ENCODE data around the gene GDF7.

DNA sequence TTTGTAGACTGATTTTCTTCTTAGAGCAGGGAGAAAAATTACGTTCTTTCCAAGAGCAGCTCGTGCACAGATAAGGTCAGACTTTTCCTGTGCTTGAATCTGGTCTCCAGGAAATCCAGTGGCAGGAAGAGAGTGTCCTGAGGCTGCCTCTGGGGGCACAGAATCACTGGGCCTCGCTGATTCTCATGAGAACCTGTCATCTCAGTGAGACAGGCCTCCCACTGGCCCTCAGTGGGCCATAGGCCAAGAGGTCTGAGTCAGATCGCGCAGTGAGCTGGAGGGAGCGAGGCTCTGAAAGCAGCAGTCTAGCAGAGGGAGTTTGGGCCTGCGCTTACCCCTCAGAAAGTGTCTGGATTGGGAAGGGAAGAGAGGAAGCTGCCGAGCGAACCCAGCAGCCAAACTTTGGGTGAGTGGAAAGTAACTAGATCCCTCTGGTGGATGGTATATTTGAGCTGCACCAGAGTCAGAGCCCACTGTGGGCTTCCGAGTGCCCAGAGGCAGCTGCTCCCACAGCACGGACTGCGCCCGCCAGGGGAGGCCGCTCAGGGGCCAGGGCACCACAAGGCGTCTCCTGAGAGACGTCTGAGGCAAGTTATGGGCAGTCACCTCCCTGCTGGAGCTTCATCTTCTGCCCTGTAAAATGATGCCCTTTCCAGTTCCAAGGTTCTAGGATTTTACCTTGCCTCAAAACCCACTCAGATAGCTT is 8.2 kb downstream of the GDF7 start:
- TF ChIP-seq CEBPB (IDR thresholded peaks at IDR 0.05; ENCODE audit: low read depth): no peak
- no peak for TF ChIP-seq EGR1 (IDR thresholded peaks at IDR 0.05; ENCODE audit: low read depth)
- TF ChIP-seq, protein P1, sequence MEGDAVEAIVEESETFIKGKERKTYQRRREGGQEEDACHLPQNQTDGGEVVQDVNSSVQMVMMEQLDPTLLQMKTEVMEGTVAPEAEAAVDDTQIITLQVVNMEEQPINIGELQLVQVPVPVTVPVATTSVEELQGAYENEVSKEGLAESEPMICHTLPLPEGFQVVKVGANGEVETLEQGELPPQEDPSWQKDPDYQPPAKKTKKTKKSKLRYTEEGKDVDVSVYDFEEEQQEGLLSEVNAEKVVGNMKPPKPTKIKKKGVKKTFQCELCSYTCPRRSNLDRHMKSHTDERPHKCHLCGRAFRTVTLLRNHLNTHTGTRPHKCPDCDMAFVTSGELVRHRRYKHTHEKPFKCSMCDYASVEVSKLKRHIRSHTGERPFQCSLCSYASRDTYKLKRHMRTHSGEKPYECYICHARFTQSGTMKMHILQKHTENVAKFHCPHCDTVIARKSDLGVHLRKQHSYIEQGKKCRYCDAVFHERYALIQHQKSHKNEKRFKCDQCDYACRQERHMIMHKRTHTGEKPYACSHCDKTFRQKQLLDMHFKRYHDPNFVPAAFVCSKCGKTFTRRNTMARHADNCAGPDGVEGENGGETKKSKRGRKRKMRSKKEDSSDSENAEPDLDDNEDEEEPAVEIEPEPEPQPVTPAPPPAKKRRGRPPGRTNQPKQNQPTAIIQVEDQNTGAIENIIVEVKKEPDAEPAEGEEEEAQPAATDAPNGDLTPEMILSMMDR (IDR thresholded peaks at IDR 0.05 in 2 of 3, conservative IDR thresholded peaks at IDR 0.05 in 1 of 3; ENCODE audit: borderline replicate concordance in 1 of 3, insufficient read depth in 1 of 3, low read depth in 2 of 3, low read length in 2 of 3): no peak
- no peak for TF ChIP-seq EZH2 (IDR thresholded peaks at IDR 0.05)
- no peak for TF ChIP-seq JUND (IDR thresholded peaks at IDR 0.05)
- TF ChIP-seq, protein P2, sequence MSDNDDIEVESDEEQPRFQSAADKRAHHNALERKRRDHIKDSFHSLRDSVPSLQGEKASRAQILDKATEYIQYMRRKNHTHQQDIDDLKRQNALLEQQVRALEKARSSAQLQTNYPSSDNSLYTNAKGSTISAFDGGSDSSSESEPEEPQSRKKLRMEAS (IDR thresholded peaks at IDR 0.05): no peak
- TF ChIP-seq POLR2A (IDR thresholded peaks at IDR 0.05; ENCODE audit: borderline replicate concordance, extremely low read depth, insufficient read depth, insufficient read length): no peak
